GM12865 (cell line): ENCODE measurements around the gene ERFE.

Source experiments
- DNase-seq: peaks from one replicate; pipeline ENCODE4 v3.0.0; 2010; ENCODE audit warnings: low read depth
- H3K4me3 ChIP-seq: 2 replicates; pipeline ENCODE4 v1.5.1; 2011; ENCODE audit warnings: mild to moderate bottlenecking, low read depth, low read length, control low read depth
- CTCF ChIP-seq: IDR thresholded peaks from 2 replicates; pipeline ENCODE4 v1.5.1; 2011; ENCODE audit warnings: low read length, control low read depth, low read depth, inconsistent platforms; ENCODE audit not compliant: insufficient read depth; ENCODE audit errors: missing control alignments

The ERFE gene

GRCh38 chr2:238154570-238154969, 4.2 kb upstream of the ERFE start:
- TF ChIP-seq CTCF, result no peak
- DNase-seq, result no peak

GRCh38 chr2:238155051-238155760, 3.6 kb upstream of the ERFE start:
- no peak overlapping the region for H3K4me3 ChIP-seq
- TF ChIP-seq CTCF, result no peak
- DNase-seq, result no peak

More at GRCh38 chr2:238154570-238154969, 4.2 kb upstream of the ERFE start:
- H3K4me3 ChIP-seq, result no peak overlapping the region

GRCh38 chr2:238155761-238156694, 2.7 kb upstream of the ERFE start:
- DNase-seq, result no peak
- H3K4me3 ChIP-seq, result no peak overlapping the region
- no peak for TF ChIP-seq CTCF

- no peak for DNase-seq
- no peak for TF ChIP-seq CTCF
- H3K4me3 ChIP-seq, result no peak overlapping the region
Measured at GRCh38 chr2:238157506-238158017, 1.2 kb upstream of the ERFE start.

- no peak for TF ChIP-seq CTCF
- H3K4me3 ChIP-seq, result no peak overlapping the region
- DNase-seq, result no peak
Measured at GRCh38 chr2:238158018-238158508, 707 bp upstream of the ERFE start.

- DNase-seq, result no peak
- H3K4me3 ChIP-seq, result no peak overlapping the region
Measured at GRCh38 chr2:238159071-238159539, 335 bp downstream of the ERFE start.

More at GRCh38 chr2:238159071-238159539, 335 bp downstream of the ERFE start:
- TF ChIP-seq CTCF, result no peak
